HEK293T (cell line): ENCODE data around the gene MPRIP.

Experiments
- BHLHE40 ChIP-seq: fragments of 450-650 bp; IDR thresholded peaks from 2 replicates; pipeline ENCODE4 v1.6.1; 2016; ENCODE audit warnings: mild to moderate bottlenecking, moderate library complexity, borderline replicate concordance
- CTBP1 ChIP-seq: fragments of 450-650 bp; IDR thresholded peaks from 2 replicates; pipeline ENCODE4 v1.6.1; 2016; ENCODE audit warnings: borderline replicate concordance
- FOXM1 ChIP-seq: fragments of 450-650 bp; IDR thresholded peaks from 2 replicates; pipeline ENCODE4 v1.6.1; 2017; ENCODE audit warnings: mild to moderate bottlenecking, borderline replicate concordance
- L3MBTL2 ChIP-seq: fragments of 450-650 bp; conservative IDR thresholded peaks from 2 replicates; pipeline ENCODE4 v1.6.1; 2016; ENCODE audit warnings: mild to moderate bottlenecking

DNA sequence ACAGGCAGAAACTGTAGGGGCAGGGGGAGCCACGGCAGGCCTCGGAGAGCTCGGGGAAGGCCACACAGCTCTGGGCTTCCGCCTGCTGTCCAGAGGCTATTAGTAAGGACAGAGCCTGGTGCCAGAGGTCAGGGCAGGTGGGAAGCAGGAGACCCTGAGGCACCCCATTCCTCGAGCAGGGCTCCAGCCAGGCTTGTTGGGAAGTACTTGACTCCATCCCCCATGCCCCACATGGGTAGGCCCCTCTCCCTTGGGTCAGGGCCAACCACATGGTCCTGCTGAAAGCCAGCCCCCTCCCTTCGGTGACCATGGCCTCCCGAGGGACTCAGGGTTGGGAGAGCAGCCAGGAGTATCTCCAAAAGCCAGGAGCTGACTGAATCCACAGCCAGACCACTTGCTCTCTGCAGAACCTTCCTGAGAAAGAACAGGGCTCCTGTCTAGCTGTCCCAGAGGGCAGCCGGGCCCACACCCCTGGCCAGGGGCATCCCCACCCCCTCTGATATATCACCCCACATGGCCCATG, 17.4 kb upstream of the MPRIP start:
- TF ChIP-seq BHLHE40 (no peak), L3MBTL2 (no peak), FOXM1 (no peak), CTBP1 (no peak)
